Common myeloid progenitor, CD34-positive (primary cell): Measurements from ENCODE around the gene COL23A1. TPM values are rescaled to one million over a fixed set of nuclear protein-coding genes. Genes with fewer than 3 reads are reported as not detected.

Experiments
- CTCF ChIA-PET: fragments of 350-600 bp; sonication (Branson Sonifier 250); formaldehyde crosslinking; loops from one replicate; lab custom pipeline; 2021; ENCODE audit warnings: antibody characterized with exemption; lab: Charles Lee
- POLR2A ChIA-PET: fragments of 350-600 bp; sonication (Branson Sonifier 250); formaldehyde crosslinking; loops from one replicate; lab custom pipeline; 2021; ENCODE audit warnings: antibody characterized with exemption; lab: Charles Lee
- DNase-seq, 3 donors: peaks; one replicate each; pipeline versions ENCODE4 v3.0.0 to v3.0.0-alpha.2; 2013
- H3K27ac ChIP-seq, 2 experiments: 1 replicate in 1 of 2; 2 replicates in 1 of 2; pipeline ENCODE4 v1.7.0; 2013; ENCODE audit warnings: inconsistent platforms in 2 of 2, low read length in 2 of 2, mild to moderate bottlenecking in 2 of 2, low read depth in 1 of 2, moderate library complexity in 1 of 2; ENCODE audit not compliant: severe bottlenecking in 2 of 2, insufficient read depth in 1 of 2, poor library complexity in 1 of 2
- H3K27me3 ChIP-seq, 5 experiments: replicated peaks in 2 of 5; 1 replicate in 3 of 5; 2 replicates in 2 of 5; pipeline versions ENCODE4 v1.6.1 to v1.7.0; 2013; ENCODE audit warnings: low read length in 4 of 5, mild to moderate bottlenecking in 2 of 5, moderate library complexity in 2 of 5, inconsistent platforms in 1 of 5; ENCODE audit not compliant: insufficient read depth in 5 of 5, control insufficient read depth in 4 of 5
- H3K36me3 ChIP-seq, 4 experiments: 1 replicate in 2 of 4; 2 replicates in 2 of 4; pipeline versions ENCODE4 v1.6.1 to v1.7.0; 2013; ENCODE audit warnings: low read length in 3 of 4, control low read depth in 1 of 4, mild to moderate bottlenecking in 1 of 4; ENCODE audit not compliant: control insufficient read depth in 4 of 4, insufficient read depth in 4 of 4
- H3K4me1 ChIP-seq, 4 experiments: 1 replicate in 3 of 4; 2 replicates in 1 of 4; pipeline versions ENCODE4 v1.6.1 to v1.7.1; 2013; ENCODE audit warnings: low read length in 3 of 4, mild to moderate bottlenecking in 3 of 4, control low read depth in 1 of 4, inconsistent platforms in 1 of 4, moderate library complexity in 1 of 4; ENCODE audit not compliant: control insufficient read depth in 4 of 4, insufficient read depth in 4 of 4; ENCODE audit errors: control extremely low read depth in 1 of 4
- H3K4me3 ChIP-seq, 7 experiments: 1 replicate in 4 of 7; 2 replicates in 3 of 7; pipeline versions ENCODE4 v1.5.1 to v1.7.0; 2013; ENCODE audit warnings: mild to moderate bottlenecking in 7 of 7, low read length in 6 of 7, moderate library complexity in 6 of 7, inconsistent platforms in 2 of 7, low read depth in 2 of 7, control low read depth in 1 of 7; ENCODE audit not compliant: insufficient read depth in 4 of 7, control insufficient read depth in 1 of 7; ENCODE audit errors: extremely low read depth in 1 of 7
- H3K9me3 ChIP-seq, 5 experiments: 1 replicate in 4 of 5; 2 replicates in 1 of 5; pipeline versions ENCODE4 v1.6.1 to v1.7.1; 2013; ENCODE audit warnings: low read length in 4 of 5, mild to moderate bottlenecking in 2 of 5, inconsistent platforms in 1 of 5, low read depth in 1 of 5, moderate library complexity in 1 of 5; ENCODE audit not compliant: control insufficient read depth in 4 of 5, insufficient read depth in 2 of 5; ENCODE audit errors: control extremely low read depth in 1 of 5
- WGBS: methylation state at CpG from one replicate; pipeline ENCODE4 v1.1.5; 2013; ENCODE audit not compliant: insufficient coverage; 5-methylcytosine and 5-hydroxymethylcytosine counted together
- polyA plus RNA-seq: library from polyadenylated mRNA; unstranded; fragments of 120-200 nt; gene quantifications from one replicate; pipeline ENCODE4 v1.2.1, GENCODE V29; 2013

The COL23A1 gene
- polyA plus RNA-seq = 0.36 TPM

GRCh38 chr5:178590141-178590923 lies at the start of gene COL23A1:
COL23A1 (minus strand) TSS chr5:178590393.
- 1% methylated on average over 57 of the region's 78 CpGs for WGBS
- H3K4me1 ChIP-seq = peaks cover 0 to 23% (median 18%) of the 10 kb centered on the region in 4 experiments
- CTCF ChIA-PET = interaction anchor here (0.6 to 7.0 kb wide), 13 partner anchors 11 to 349 kb away, joined by 3 to 73 read pairs (median 4); no protein-coding TSS in a partner anchor
- peaks cover 12 to 61% (median 20%) of the 10 kb centered on the region in 5 experiments for H3K27me3 ChIP-seq
- no peaks in the 10 kb centered on the region for H3K36me3 ChIP-seq
- H3K9me3 ChIP-seq = peaks cover 3 to 13% (median 5%) of the 10 kb centered on the region in 5 experiments
- peak; percentile 59 to 83 (median 81) for DNase-seq
- no peak within 1 kb of the TSS for H3K27ac ChIP-seq
- POLR2A ChIA-PET = interaction anchor here (1.6 kb wide), 1 partner anchor 355 kb away, joined by 3 read pairs; no protein-coding TSS in a partner anchor
- H3K4me3 ChIP-seq = peak within 1 kb of the TSS; percentile 22 to 68 (median 58)

- no peak overlapping the region for H3K4me3 ChIP-seq
- ChIA-PET POLR2A (no interaction called here), CTCF (interaction anchor here (1.3 kb wide), 1 partner anchor 14 kb away, joined by 3 read pairs; no protein-coding TSS in a partner anchor)
- peaks cover 0 to 7% (median 0%) of the 10 kb centered on the region in 5 experiments for H3K9me3 ChIP-seq
- DNase-seq = no peak
- H3K27ac ChIP-seq = no peak overlapping the region
- no peaks in the 10 kb centered on the region for H3K36me3 ChIP-seq
- H3K27me3 ChIP-seq = peaks cover 0 to 2% (median 0%) of the 10 kb centered on the region in 5 experiments
- H3K4me1 ChIP-seq = no peaks in the 10 kb centered on the region
- WGBS = 78% methylated on average over 6 of the region's 9 CpGs
These were observed 47.3 kb upstream of the COL23A1 start for GRCh38 chr5:178637356-178638074.

GRCh38 chr5:178632285-178632684 lies 42.1 kb upstream of the COL23A1 start:
- peaks cover 0 to 2% (median 0%) of the 10 kb centered on the region in 5 experiments for H3K27me3 ChIP-seq
- no peak for DNase-seq
- H3K9me3 ChIP-seq = peaks cover 0 to 3% (median 0%) of the 10 kb centered on the region in 5 experiments
- CTCF ChIA-PET = no interaction called here
- 80% methylated on average over 2 of the region's 4 CpGs for WGBS
- H3K27ac ChIP-seq = no peak overlapping the region
- POLR2A ChIA-PET = no interaction called here
- peaks cover 0 to 2% (median 0%) of the 10 kb centered on the region in 4 experiments for H3K4me1 ChIP-seq
- H3K36me3 ChIP-seq = no peaks in the 10 kb centered on the region
- H3K4me3 ChIP-seq = no peak overlapping the region

- ChIA-PET CTCF (no interaction called here), POLR2A (no interaction called here)
- Histone ChIP-seq H3K27me3 (peaks cover 0 to 2% (median 0%) of the 10 kb centered on the region in 5 experiments), H3K9me3 (peaks cover 0 to 3% (median 0%) of the 10 kb centered on the region in 5 experiments), H3K36me3 (no peaks in the 10 kb centered on the region), H3K27ac (no peak overlapping the region), H3K4me3 (no peak overlapping the region), H3K4me1 (peaks cover 0 to 2% (median 0%) of the 10 kb centered on the region in 4 experiments)
- WGBS = 100% methylated on average over 1 of the region's 2 CpGs
- peak in 2 of 3 donors; percentile 28 to 51 for DNase-seq
These were observed 40.8 kb upstream of the COL23A1 start for GRCh38 chr5:178630951-178631350.

- WGBS = 89% methylated on average over 4 of the region's 4 CpGs
- H3K27ac ChIP-seq = no peak overlapping the region
- POLR2A ChIA-PET = no interaction called here
- peaks cover 0 to 2% (median 0%) of the 10 kb centered on the region in 4 experiments for H3K4me1 ChIP-seq
- CTCF ChIA-PET = no interaction called here
- no peaks in the 10 kb centered on the region for H3K36me3 ChIP-seq
- H3K27me3 ChIP-seq = peaks cover 0 to 2% (median 0%) of the 10 kb centered on the region in 5 experiments
- peaks cover 0 to 3% (median 0%) of the 10 kb centered on the region in 5 experiments for H3K9me3 ChIP-seq
- no peak overlapping the region for H3K4me3 ChIP-seq
- DNase-seq = no peak
These were observed 40.3 kb upstream of the COL23A1 start for GRCh38 chr5:178630475-178630930.

- POLR2A ChIA-PET = no interaction called here
- Histone ChIP-seq H3K4me3 (peak overlapping the region; percentile 45 to 98 (median 65)), H3K4me1 (peaks cover 12 to 19% (median 14%) of the 10 kb centered on the region in 4 experiments), H3K27ac (peak overlapping the region in 1 of 2 experiments; percentile 59), H3K9me3 (no peaks in the 10 kb centered on the region), H3K27me3 (no peaks in the 10 kb centered on the region), H3K36me3 (peaks cover 0 to 10% (median 4%) of the 10 kb centered on the region in 4 experiments)
- 14% methylated on average over 20 of the region's 20 CpGs for WGBS
- DNase-seq = no peak
- CTCF ChIA-PET = no interaction called here
These were observed 37.0 kb upstream of the COL23A1 start for GRCh38 chr5:178627259-178627598.
